Mucosa of descending colon (tissue), 3 donors: ENCODE measurements around the gene CCDC85B. TPM values are rescaled to one million over a fixed set of nuclear protein-coding genes. Genes with fewer than 3 reads are reported as not detected.
"Not testable (repeated sequence)": the region's sequence is repeated elsewhere in the genome, so short reads cannot be mapped to it uniquely, and the experiment has no call there.

Experiments
- ATAC-seq: fragments of 200-7000 bp; cut with Tn5 transposase; one replicate; pipeline ENCODE4 v1.9.1; 2020; ENCODE audit warnings: mild to moderate bottlenecking, moderate library complexity
- DNase-seq, 3 donors: peaks; one replicate each; pipeline ENCODE4 v3.0.0-alpha.2; 2020
- H3K36me3 ChIP-seq: fragments of 200-600 bp; one replicate; pipeline ENCODE4 v1.8.0; 2021; ENCODE audit warnings: low read depth, mild to moderate bottlenecking
- H3K4me1 ChIP-seq: fragments of 200-600 bp; one replicate; pipeline ENCODE4 v1.8.0; 2021; ENCODE audit warnings: low read depth, mild to moderate bottlenecking
- H3K4me3 ChIP-seq: fragments of 200-600 bp; one replicate; pipeline ENCODE4 v1.8.0; 2021; ENCODE audit warnings: mild to moderate bottlenecking
- H3K9me3 ChIP-seq: fragments of 200-600 bp; one replicate; pipeline ENCODE4 v1.8.0; 2021; ENCODE audit warnings: mild to moderate bottlenecking
- CTCF ChIP-seq: fragments of 200-600 bp; IDR thresholded peaks from one replicate; pipeline ENCODE4 v1.8.0; 2022; ENCODE audit warnings: antibody characterized with exemption, mild to moderate bottlenecking
- intact Hi-C, 2 donors: fragments of 100-400 bp; cut with DNase I in 1 of 2; cut with micrococcal nuclease in 1 of 2; formaldehyde crosslinking; loops; one replicate each; pipeline versions ENCODE4 v1.11.0 to v1.11.1; 2022; cut with DNase I, micrococcal nuclease
- long read RNA-seq, 2 donors: library from polyadenylated mRNA; unstranded; transcript quantifications; one replicate each; pipeline ENCODE4 v2.0.0, GENCODE V29; 2019 to 2021
- total RNA-seq, 3 donors: library from RNA; stranded (reverse); fragmentation: NEBNext Ultra II Directional in 2 of 3; extraction: Animal tissue kit (Norgen Biotek cat#: 25700) in 2 of 3; gene quantifications; one replicate each; pipeline versions ENCODE4 v1.2.1 to v1.2.4, GENCODE V29; 2021 to 2023
- donor health status: DM: no; HTN: no; CAD: no; lungs with moderate emphysema.
- donor health status: DM: no; HTN: no; CAD: no.
- donor health status: DM: no; HTN: yes; CAD: no.

Gene CCDC85B
- 10 to 100 TPM in 1 of 3 donors, 1 to 10 TPM in 2; 4.5 to 22.3 (median 9.2) TPM for total RNA-seq
- long read RNA-seq, donor 1, transcript CCDC85B-201 (1 exons, 1,524 nt), result major isoform, 123 of 123 reads
- long read RNA-seq, donor 1, partial matches to known transcripts, result 0 of 123 reads
- long read RNA-seq, donor 1, other reads (novel, unspliced or antisense), result 0 of 123 reads
- long read RNA-seq, donor 2, transcript CCDC85B-201 (1 exons, 1,524 nt), result major isoform, 7 of 7 reads
- long read RNA-seq, donor 2, partial matches to known transcripts, result 0 of 7 reads
- long read RNA-seq, donor 2, other reads (novel, unspliced or antisense), result 0 of 7 reads

GRCh38 chr11:65890324-65891218 lies at the start of gene CCDC85B:
Gene CCDC85B (plus strand): TSS chr11:65890673. CDS start chr11:65890784, 111 bp downstream.
- intact Hi-C loops, result no loop called here
- no peak for TF ChIP-seq CTCF
- Histone ChIP-seq H3K9me3 (no peaks in the 10 kb centered on the region), H3K36me3 (no peaks in the 10 kb centered on the region), H3K4me1 (peaks cover 31% of the 10 kb centered on the region), H3K4me3 (peak within 1 kb of the TSS; percentile 30)
- DNase-seq, result peak; percentile 99
- peak; percentile 85 for ATAC-seq

- no peak for DNase-seq
- intact Hi-C loops, result no loop called here
- no peak for TF ChIP-seq CTCF
These were observed 48.3 kb upstream of the CCDC85B start for GRCh38 chr11:65842144-65842543.

GRCh38 chr11:65843811-65844210 lies 46.7 kb upstream of the CCDC85B start:
- no peak for DNase-seq
- peaks cover 4% of the 10 kb centered on the region for H3K4me1 ChIP-seq
- H3K4me3 ChIP-seq, result no peak overlapping the region
- no peak for TF ChIP-seq CTCF
- peak; percentile 26 for ATAC-seq
- H3K36me3 ChIP-seq, result no peaks in the 10 kb centered on the region
- intact Hi-C loops, result no loop called here
- H3K9me3 ChIP-seq, result no peaks in the 10 kb centered on the region

More at GRCh38 chr11:65842144-65842543, 48.3 kb upstream of the CCDC85B start:
- Histone ChIP-seq H3K9me3 (no peaks in the 10 kb centered on the region), H3K4me1 (peaks cover 4% of the 10 kb centered on the region), H3K4me3 (no peak overlapping the region), H3K36me3 (no peaks in the 10 kb centered on the region)
- ATAC-seq, result peak; percentile 43

- Histone ChIP-seq H3K4me1 (peaks cover 4% of the 10 kb centered on the region), H3K9me3 (no peaks in the 10 kb centered on the region), H3K4me3 (no peak overlapping the region), H3K36me3 (no peaks in the 10 kb centered on the region)
- peak; percentile 58 to 73 (median 62) for DNase-seq
- no peak for TF ChIP-seq CTCF
- peak; percentile 85 for ATAC-seq
- intact Hi-C loops, result no loop called here
These were observed 46.1 kb upstream of the CCDC85B start for GRCh38 chr11:65844231-65844872.

GRCh38 chr11:65847746-65848145 lies 42.7 kb upstream of the CCDC85B start:
- Histone ChIP-seq H3K36me3 (no peaks in the 10 kb centered on the region), H3K4me3 (no peak overlapping the region), H3K9me3 (no peaks in the 10 kb centered on the region), H3K4me1 (peaks cover 16% of the 10 kb centered on the region)
- DNase-seq, result no peak
- ATAC-seq, result no peak
- intact Hi-C loops, result no loop called here
- no peak for TF ChIP-seq CTCF

- H3K9me3 ChIP-seq, H3K4me3 ChIP-seq, H3K36me3 ChIP-seq, intact Hi-C loops, ATAC-seq, DNase-seq: not testable (repeated sequence)
- H3K4me1 ChIP-seq, result peaks cover 26% of the 10 kb centered on the region
These were observed 41.8 kb upstream of the CCDC85B start for GRCh38 chr11:65848693-65849092.
